Kidney epithelial cell (primary cell): Measurements from ENCODE around the gene EIF4E1B. TPM values are rescaled to one million over a fixed set of nuclear protein-coding genes. Genes with fewer than 3 reads are reported as not detected.

Experiments
- DNase-seq: peaks from one replicate; pipeline ENCODE4 v3.0.0-alpha.2; 2010; ENCODE audit warnings: low read depth
- H3K27me3 ChIP-seq: 2 replicates; pipeline ENCODE4 v1.6.0; 2011; ENCODE audit warnings: low read length; ENCODE audit not compliant: control insufficient read depth, insufficient read depth
- H3K36me3 ChIP-seq: 2 replicates; pipeline ENCODE4 v1.5.1; 2011; ENCODE audit warnings: low read length; ENCODE audit not compliant: control insufficient read depth, insufficient read depth
- H3K4me3 ChIP-seq: 2 replicates; pipeline ENCODE4 v1.5.1; 2011; ENCODE audit warnings: low read depth, mild to moderate bottlenecking, control low read depth, low read length
- total RNA-seq: library from RNA; depleted of rRNA; stranded (reverse); fragments of >200 nt; gene quantifications from 2 replicates; pipeline ENCODE4 v1.2.3, GENCODE V29; 2015
- TF ChIP-seq, protein P1 (sequence below): IDR thresholded peaks from 2 replicates; pipeline ENCODE4 v1.5.1; 2011; ENCODE audit warnings: mild to moderate bottlenecking, moderate library complexity, low read length, control low read depth, inconsistent platforms; ENCODE audit not compliant: insufficient read depth, poor library complexity, severe bottlenecking

EIF4E1B gene
- total RNA-seq, 1 donor from 2014 or later: not detected

DNA sequence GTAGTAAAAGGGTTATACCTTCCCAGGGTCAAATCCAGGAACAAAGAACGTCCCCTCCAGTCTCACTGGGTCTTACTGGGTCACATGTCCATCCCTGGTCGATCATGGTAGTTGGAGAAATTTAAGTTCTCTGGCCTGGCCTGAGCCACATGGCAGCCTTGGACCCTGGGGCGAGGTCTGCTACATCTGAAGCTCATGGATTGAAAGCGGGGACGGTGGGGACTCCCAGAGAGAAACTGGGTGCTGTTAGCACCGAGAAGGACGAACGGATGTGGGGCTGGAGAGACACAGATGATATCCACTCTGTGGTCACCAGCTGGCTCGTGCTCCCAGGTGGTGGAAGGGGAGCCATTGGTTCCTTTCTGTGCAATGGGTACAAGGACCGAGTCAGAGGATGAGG is 63.7 kb downstream of the EIF4E1B start:
- Histone ChIP-seq H3K36me3 (no peaks in the 10 kb centered on the region), H3K27me3 (peaks cover 75% of the 10 kb centered on the region), H3K4me3 (no peak overlapping the region)
- TF ChIP-seq, protein P1, sequence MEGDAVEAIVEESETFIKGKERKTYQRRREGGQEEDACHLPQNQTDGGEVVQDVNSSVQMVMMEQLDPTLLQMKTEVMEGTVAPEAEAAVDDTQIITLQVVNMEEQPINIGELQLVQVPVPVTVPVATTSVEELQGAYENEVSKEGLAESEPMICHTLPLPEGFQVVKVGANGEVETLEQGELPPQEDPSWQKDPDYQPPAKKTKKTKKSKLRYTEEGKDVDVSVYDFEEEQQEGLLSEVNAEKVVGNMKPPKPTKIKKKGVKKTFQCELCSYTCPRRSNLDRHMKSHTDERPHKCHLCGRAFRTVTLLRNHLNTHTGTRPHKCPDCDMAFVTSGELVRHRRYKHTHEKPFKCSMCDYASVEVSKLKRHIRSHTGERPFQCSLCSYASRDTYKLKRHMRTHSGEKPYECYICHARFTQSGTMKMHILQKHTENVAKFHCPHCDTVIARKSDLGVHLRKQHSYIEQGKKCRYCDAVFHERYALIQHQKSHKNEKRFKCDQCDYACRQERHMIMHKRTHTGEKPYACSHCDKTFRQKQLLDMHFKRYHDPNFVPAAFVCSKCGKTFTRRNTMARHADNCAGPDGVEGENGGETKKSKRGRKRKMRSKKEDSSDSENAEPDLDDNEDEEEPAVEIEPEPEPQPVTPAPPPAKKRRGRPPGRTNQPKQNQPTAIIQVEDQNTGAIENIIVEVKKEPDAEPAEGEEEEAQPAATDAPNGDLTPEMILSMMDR: no peak
- DNase-seq: no peak

DNA sequence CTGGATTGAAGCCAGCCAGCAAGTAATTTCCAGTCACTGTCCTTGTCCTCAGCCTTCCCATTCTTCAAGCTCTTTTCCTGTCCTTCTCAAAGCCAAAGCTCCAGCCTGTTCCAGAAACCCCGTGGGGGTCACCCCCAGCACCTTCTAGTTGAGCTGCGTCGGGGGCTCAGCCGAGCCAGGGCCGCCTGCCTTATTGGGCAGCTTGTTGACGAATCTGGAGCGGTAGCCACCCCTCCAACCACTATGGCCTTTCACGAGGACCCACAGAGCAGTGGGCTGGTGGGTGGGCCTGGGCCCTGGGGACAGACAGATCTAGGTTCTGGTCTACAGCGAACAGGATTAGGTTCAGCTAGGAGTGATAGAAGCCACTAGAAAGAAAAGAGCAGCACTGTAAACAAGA is 64.2 kb downstream of the EIF4E1B start:
- TF ChIP-seq, protein P1: no peak
- peaks cover 73% of the 10 kb centered on the region for H3K27me3 ChIP-seq
- no peak for DNase-seq
- H3K4me3 ChIP-seq: no peak overlapping the region
- H3K36me3 ChIP-seq: no peaks in the 10 kb centered on the region

DNA sequence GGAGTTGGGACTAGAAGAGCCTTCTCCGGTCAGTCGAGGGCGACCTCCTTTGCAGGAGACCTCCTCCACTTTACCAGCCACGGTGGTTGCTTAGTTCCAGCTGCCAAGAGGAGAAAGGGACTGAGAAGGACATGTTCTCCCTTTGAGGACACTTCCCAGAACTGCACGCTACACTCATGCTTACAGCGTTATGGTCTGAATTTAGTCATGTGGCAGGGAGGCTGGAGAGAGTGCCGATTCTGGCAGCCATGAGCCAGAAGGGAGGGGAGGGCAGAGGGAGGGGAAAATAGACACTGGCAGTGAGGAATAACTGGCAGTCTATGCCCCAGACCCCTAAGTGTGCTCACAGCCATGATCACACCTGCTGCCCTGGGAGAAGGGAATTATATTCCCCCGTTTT is 64.6 kb downstream of the EIF4E1B start:
- TF ChIP-seq, protein P1: no peak
- Histone ChIP-seq H3K4me3 (no peak overlapping the region), H3K36me3 (no peaks in the 10 kb centered on the region), H3K27me3 (peaks cover 75% of the 10 kb centered on the region)
- DNase-seq: no peak

Other genes starting within 250 kb of the EIF4E1B start
- gene NOP16, start 242.1 kb upstream of the EIF4E1B start, total RNA-seq: 17.8 and 21.1 TPM in 2 replicates
- gene HIGD2A, start 241.9 kb upstream of the EIF4E1B start, total RNA-seq: 139 and 161 TPM in 2 replicates
- 163 and 172 TPM in 2 replicates for gene CLTB, start 214.1 kb upstream of the EIF4E1B start, total RNA-seq
- 44.4 and 45.5 TPM in 2 replicates for gene FAF2, start 182.3 kb upstream of the EIF4E1B start, total RNA-seq
- gene RNF44, start 93.3 kb upstream of the EIF4E1B start, total RNA-seq: 31.2 and 36.6 TPM in 2 replicates
- 0.08 and 0.21 TPM in 2 replicates for gene CDHR2, start 81.3 kb upstream of the EIF4E1B start, total RNA-seq
- gene GPRIN1, start 20.5 kb upstream of the EIF4E1B start, total RNA-seq: 17.3 and 19.9 TPM in 2 replicates
- not detected in 2 replicates for gene SNCB, start 141 bp upstream of the EIF4E1B start, total RNA-seq
- gene TSPAN17, start 16.8 kb downstream of the EIF4E1B start, total RNA-seq: 53.9 and 65.4 TPM in 2 replicates
- 1.1 and 2.3 TPM in 2 replicates for gene UNC5A, start 179.9 kb downstream of the EIF4E1B start, total RNA-seq